Muscle layer of colon (tissue), 2 donors: Measurements from ENCODE around the gene MCRIP2.

Experiments used
- H3K27ac ChIP-seq: one replicate; pipeline ENCODE4 v1.7.0; 2013; ENCODE audit warnings: low read depth, mild to moderate bottlenecking, low read length, moderate library complexity
- H3K27me3 ChIP-seq, 2 donors: one replicate each; pipeline ENCODE4 v1.7.0; 2013; ENCODE audit warnings: low read length in 2 of 2, mild to moderate bottlenecking in 2 of 2; ENCODE audit not compliant: insufficient read depth in 2 of 2, control insufficient read depth in 1 of 2
- H3K36me3 ChIP-seq: one replicate; pipeline ENCODE4 v1.7.0; 2013; ENCODE audit warnings: mild to moderate bottlenecking, low read length; ENCODE audit not compliant: insufficient read depth
- H3K4me1 ChIP-seq: one replicate; pipeline ENCODE4 v1.7.0; 2013; ENCODE audit warnings: mild to moderate bottlenecking, low read length; ENCODE audit not compliant: insufficient read depth
- H3K4me3 ChIP-seq, 2 donors: one replicate each; pipeline ENCODE4 v1.7.0; 2013; ENCODE audit warnings: low read length in 2 of 2, low read depth in 1 of 2, mild to moderate bottlenecking in 1 of 2, moderate library complexity in 1 of 2
- H3K9ac ChIP-seq: one replicate; pipeline ENCODE4 v1.7.0; 2013; ENCODE audit warnings: low read length
- H3K9me3 ChIP-seq: one replicate; pipeline ENCODE4 v1.7.0; 2013; ENCODE audit warnings: mild to moderate bottlenecking, low read length
- donor health status: abdominal sarcoma.
- donor health status: Adenocarcinoma of cecum.

MCRIP2 gene

GRCh38 chr16:693766-694165 is 52.1 kb downstream of the MCRIP2 start:
- Histone ChIP-seq H3K9ac (no peak overlapping the region), H3K36me3 (no peaks in the 10 kb centered on the region), H3K9me3 (no peaks in the 10 kb centered on the region), H3K4me1 (peaks cover 11% of the 10 kb centered on the region), H3K27ac (no peak overlapping the region), H3K4me3 (no peak overlapping the region), H3K27me3 (peaks cover 0 to 37% of the 10 kb centered on the region in 2 donors)

GRCh38 chr16:694187-694862 is 52.7 kb downstream of the MCRIP2 start:
- H3K27ac ChIP-seq = no peak overlapping the region
- H3K27me3 ChIP-seq = peaks cover 0 to 40% of the 10 kb centered on the region in 2 donors
- no peak overlapping the region for H3K9ac ChIP-seq
- no peaks in the 10 kb centered on the region for H3K9me3 ChIP-seq
- H3K36me3 ChIP-seq = no peaks in the 10 kb centered on the region
- peaks cover 6% of the 10 kb centered on the region for H3K4me1 ChIP-seq
- no peak overlapping the region for H3K4me3 ChIP-seq

- Histone ChIP-seq H3K4me3 (no peak overlapping the region), H3K27me3 (peaks cover 0 to 46% of the 10 kb centered on the region in 2 donors), H3K9ac (no peak overlapping the region), H3K27ac (no peak overlapping the region), H3K9me3 (no peaks in the 10 kb centered on the region), H3K36me3 (no peaks in the 10 kb centered on the region), H3K4me1 (no peaks in the 10 kb centered on the region)
Measured at GRCh38 chr16:694863-695354, 53.3 kb downstream of the MCRIP2 start.

- no peaks in the 10 kb centered on the region for H3K36me3 ChIP-seq
- H3K27me3 ChIP-seq = peaks cover 0 to 52% of the 10 kb centered on the region in 2 donors
- H3K9ac ChIP-seq = no peak overlapping the region
- no peaks in the 10 kb centered on the region for H3K9me3 ChIP-seq
- H3K27ac ChIP-seq = no peak overlapping the region
- no peak overlapping the region for H3K4me3 ChIP-seq
- H3K4me1 ChIP-seq = no peaks in the 10 kb centered on the region
Measured at GRCh38 chr16:695355-696089, 53.9 kb downstream of the MCRIP2 start.
